Ramos (cell line): Measurements from ENCODE around the gene ANAPC1.
"Not testable (repeated sequence)": the region's sequence is repeated elsewhere in the genome, so short reads cannot be mapped to it uniquely, and the experiment has no call there.

Experiments
- in situ Hi-C: fragments of 300-500 bp; cut with MboI; formaldehyde crosslinking; loops from one replicate; pipeline ENCODE4 v1.14.3; 2022; ENCODE audit warnings: low sequenced_read_pairs; ENCODE audit not compliant: unreplicated experiment

The ANAPC1 gene

GRCh38 chr2:111883661-111884591, at the start of gene ANAPC1:
TSS of gene ANAPC1 (minus strand) at chr2:111884193. CDS start at chr2:111880825, 3,368 bp downstream.
- in situ Hi-C loops = loop anchor here (5.0 kb wide), 1 partner anchor 168 kb away; no protein-coding TSS in a partner anchor

GRCh38 chr2:111932841-111933291, 48.9 kb upstream of the ANAPC1 start:
- in situ Hi-C loops = no loop called here

- in situ Hi-C loops = no loop called here
Observed at GRCh38 chr2:111930875-111931274, 46.9 kb upstream of the ANAPC1 start.

GRCh38 chr2:111930409-111930808, 46.4 kb upstream of the ANAPC1 start:
- in situ Hi-C loops = no loop called here

GRCh38 chr2:111927723-111928122, 43.7 kb upstream of the ANAPC1 start:
- in situ Hi-C loops = no loop called here

GRCh38 chr2:111924617-111925107, 40.7 kb upstream of the ANAPC1 start:
- in situ Hi-C loops = no loop called here

- in situ Hi-C loops = no loop called here
Observed at GRCh38 chr2:111923276-111923804, 39.3 kb upstream of the ANAPC1 start.

- in situ Hi-C loops = no loop called here
Observed at GRCh38 chr2:111919794-111920608, 36.0 kb upstream of the ANAPC1 start.

GRCh38 chr2:111919365-111919764, 35.4 kb upstream of the ANAPC1 start:
- in situ Hi-C loops = no loop called here

GRCh38 chr2:111918383-111918806, 34.4 kb upstream of the ANAPC1 start:
- in situ Hi-C loops = no loop called here

- in situ Hi-C loops = no loop called here
Observed at GRCh38 chr2:111917106-111917505, 33.1 kb upstream of the ANAPC1 start.

- in situ Hi-C loops = no loop called here
Observed at GRCh38 chr2:111912547-111912946, 28.6 kb upstream of the ANAPC1 start.

GRCh38 chr2:111911295-111911977, 27.4 kb upstream of the ANAPC1 start:
- in situ Hi-C loops = not testable (repeated sequence)

GRCh38 chr2:111910609-111911277, 26.8 kb upstream of the ANAPC1 start:
- in situ Hi-C loops = no loop called here

GRCh38 chr2:111909997-111910396, 26.0 kb upstream of the ANAPC1 start:
- in situ Hi-C loops = not testable (repeated sequence)

GRCh38 chr2:111909079-111909478, 25.1 kb upstream of the ANAPC1 start:
- in situ Hi-C loops = no loop called here

- in situ Hi-C loops = no loop called here
Observed at GRCh38 chr2:111908578-111908977, 24.6 kb upstream of the ANAPC1 start.

GRCh38 chr2:111905990-111906735, 22.2 kb upstream of the ANAPC1 start:
- in situ Hi-C loops = no loop called here

- in situ Hi-C loops = not testable (repeated sequence)
Observed at GRCh38 chr2:111905475-111905869, 21.5 kb upstream of the ANAPC1 start.
